Measurements from ENCODE around the gene INTS4.

INTS4 gene

DNA sequence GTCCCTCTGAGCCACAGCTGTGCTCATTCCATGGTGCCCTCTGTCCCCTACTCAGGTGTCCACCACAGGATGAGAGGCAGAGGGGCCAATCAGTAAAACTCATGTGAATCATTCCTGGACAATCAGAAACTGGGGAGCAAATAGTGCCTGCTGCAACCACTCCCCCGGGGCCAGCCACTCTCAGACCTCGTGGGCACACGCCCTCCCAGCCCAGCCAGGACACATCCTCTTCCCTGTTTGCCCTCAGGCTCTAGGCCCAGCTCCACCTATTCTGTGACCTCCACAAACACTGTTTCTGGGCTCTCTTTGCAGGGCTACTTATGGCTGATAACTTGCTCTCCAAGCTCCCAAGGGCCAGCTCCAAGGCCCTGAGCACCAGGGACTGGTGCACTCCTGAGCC is 42.6 kb upstream of the INTS4 start:
- TF ChIP-seq TAF1 (IDR thresholded peaks at IDR 0.05; ENCODE audit: borderline replicate concordance, insufficient read depth, low read length) (no peak), SIN3A (IDR thresholded peaks at IDR 0.05; ENCODE audit: borderline replicate concordance, insufficient read depth, low read length) (no peak), POLR2AphosphoS5 (IDR thresholded peaks at IDR 0.05; ENCODE audit: low read depth, low read length) (no peak), FOXP2 (optimal IDR thresholded peaks at IDR 0.05; ENCODE audit: borderline replicate concordance, extremely low read depth, extremely low read length, insufficient read depth) (no peak)
- TF ChIP-seq, protein P1, sequence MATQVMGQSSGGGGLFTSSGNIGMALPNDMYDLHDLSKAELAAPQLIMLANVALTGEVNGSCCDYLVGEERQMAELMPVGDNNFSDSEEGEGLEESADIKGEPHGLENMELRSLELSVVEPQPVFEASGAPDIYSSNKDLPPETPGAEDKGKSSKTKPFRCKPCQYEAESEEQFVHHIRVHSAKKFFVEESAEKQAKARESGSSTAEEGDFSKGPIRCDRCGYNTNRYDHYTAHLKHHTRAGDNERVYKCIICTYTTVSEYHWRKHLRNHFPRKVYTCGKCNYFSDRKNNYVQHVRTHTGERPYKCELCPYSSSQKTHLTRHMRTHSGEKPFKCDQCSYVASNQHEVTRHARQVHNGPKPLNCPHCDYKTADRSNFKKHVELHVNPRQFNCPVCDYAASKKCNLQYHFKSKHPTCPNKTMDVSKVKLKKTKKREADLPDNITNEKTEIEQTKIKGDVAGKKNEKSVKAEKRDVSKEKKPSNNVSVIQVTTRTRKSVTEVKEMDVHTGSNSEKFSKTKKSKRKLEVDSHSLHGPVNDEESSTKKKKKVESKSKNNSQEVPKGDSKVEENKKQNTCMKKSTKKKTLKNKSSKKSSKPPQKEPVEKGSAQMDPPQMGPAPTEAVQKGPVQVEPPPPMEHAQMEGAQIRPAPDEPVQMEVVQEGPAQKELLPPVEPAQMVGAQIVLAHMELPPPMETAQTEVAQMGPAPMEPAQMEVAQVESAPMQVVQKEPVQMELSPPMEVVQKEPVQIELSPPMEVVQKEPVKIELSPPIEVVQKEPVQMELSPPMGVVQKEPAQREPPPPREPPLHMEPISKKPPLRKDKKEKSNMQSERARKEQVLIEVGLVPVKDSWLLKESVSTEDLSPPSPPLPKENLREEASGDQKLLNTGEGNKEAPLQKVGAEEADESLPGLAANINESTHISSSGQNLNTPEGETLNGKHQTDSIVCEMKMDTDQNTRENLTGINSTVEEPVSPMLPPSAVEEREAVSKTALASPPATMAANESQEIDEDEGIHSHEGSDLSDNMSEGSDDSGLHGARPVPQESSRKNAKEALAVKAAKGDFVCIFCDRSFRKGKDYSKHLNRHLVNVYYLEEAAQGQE (IDR thresholded peaks at IDR 0.05; ENCODE audit: insufficient read depth in 1 of 2, low read depth in 2 of 2, low read length in 2 of 2): no peak

DNA sequence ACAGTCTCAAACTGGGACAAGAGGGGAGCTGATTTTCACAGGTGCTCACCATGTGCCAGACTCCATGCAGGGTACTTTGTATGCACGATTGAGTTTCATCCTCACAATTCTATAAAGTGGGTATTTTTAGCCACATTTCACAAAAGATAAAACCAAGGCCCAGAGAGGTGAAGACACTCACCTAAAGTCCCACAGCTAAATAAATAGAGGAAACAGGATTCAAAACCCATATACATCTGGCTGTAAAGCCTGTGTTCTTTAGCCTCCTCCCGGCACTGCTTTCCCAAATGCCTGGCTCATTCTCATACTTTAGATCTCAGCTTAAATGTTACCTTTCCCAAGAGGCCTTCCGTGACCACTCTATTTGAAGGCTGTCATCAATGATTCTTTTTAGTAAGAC is 41.8 kb upstream of the INTS4 start:
- TF ChIP-seq TAF1 (IDR thresholded peaks at IDR 0.05; ENCODE audit: borderline replicate concordance, insufficient read depth, low read length) (no peak), POLR2AphosphoS5 (IDR thresholded peaks at IDR 0.05; ENCODE audit: low read depth, low read length) (no peak), FOXP2 (optimal IDR thresholded peaks at IDR 0.05; ENCODE audit: borderline replicate concordance, extremely low read depth, extremely low read length, insufficient read depth) (no peak), SIN3A (IDR thresholded peaks at IDR 0.05; ENCODE audit: borderline replicate concordance, insufficient read depth, low read length) (no peak)
- TF ChIP-seq, protein P1 (IDR thresholded peaks at IDR 0.05; ENCODE audit: insufficient read depth in 1 of 2, low read depth in 2 of 2, low read length in 2 of 2): no peak

GRCh38 chr11:78034623-78035022 is 40.2 kb upstream of the INTS4 start:
- TF ChIP-seq, protein P1 (IDR thresholded peaks at IDR 0.05; ENCODE audit: insufficient read depth in 1 of 2, low read depth in 2 of 2, low read length in 2 of 2): no peak
- no peak for TF ChIP-seq POLR2AphosphoS5 (IDR thresholded peaks at IDR 0.05; ENCODE audit: low read depth, low read length)
- no peak for TF ChIP-seq TAF1 (IDR thresholded peaks at IDR 0.05; ENCODE audit: borderline replicate concordance, insufficient read depth, low read length)
- no peak for TF ChIP-seq SIN3A (IDR thresholded peaks at IDR 0.05; ENCODE audit: borderline replicate concordance, insufficient read depth, low read length)
- TF ChIP-seq FOXP2 (optimal IDR thresholded peaks at IDR 0.05; ENCODE audit: borderline replicate concordance, extremely low read depth, extremely low read length, insufficient read depth): no peak

- no peak for TF ChIP-seq FOXP2 (optimal IDR thresholded peaks at IDR 0.05; ENCODE audit: borderline replicate concordance, extremely low read depth, extremely low read length, insufficient read depth)
- TF ChIP-seq, protein P1 (IDR thresholded peaks at IDR 0.05; ENCODE audit: insufficient read depth in 1 of 2, low read depth in 2 of 2, low read length in 2 of 2): no peak
- no peak for TF ChIP-seq TAF1 (IDR thresholded peaks at IDR 0.05; ENCODE audit: borderline replicate concordance, insufficient read depth, low read length)
- TF ChIP-seq SIN3A (IDR thresholded peaks at IDR 0.05; ENCODE audit: borderline replicate concordance, insufficient read depth, low read length): no peak
- TF ChIP-seq POLR2AphosphoS5 (IDR thresholded peaks at IDR 0.05; ENCODE audit: low read depth, low read length): no peak
Measured at GRCh38 chr11:78033040-78033439, 38.6 kb upstream of the INTS4 start.

DNA sequence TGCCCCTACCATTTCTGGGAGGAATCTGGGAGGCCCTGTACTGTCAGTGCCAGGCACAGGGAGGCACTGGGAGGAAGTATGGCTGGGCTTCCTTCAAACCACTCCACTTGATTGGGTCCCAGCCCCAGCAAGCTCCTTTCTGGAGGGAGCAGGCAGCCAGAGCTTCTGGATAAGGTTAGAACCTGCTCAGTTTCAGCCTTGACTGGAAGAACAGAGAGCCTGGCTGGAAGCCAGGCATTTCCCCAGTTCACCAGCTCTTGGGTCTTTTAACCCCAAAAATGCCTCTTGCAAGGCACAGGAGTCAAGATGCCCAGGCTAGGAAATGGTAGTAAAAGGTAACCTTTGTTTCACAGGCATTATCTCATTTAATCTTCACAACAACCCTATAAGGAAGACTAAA is 37.6 kb upstream of the INTS4 start:
- TF ChIP-seq POLR2AphosphoS5 (IDR thresholded peaks at IDR 0.05; ENCODE audit: low read depth, low read length) (no peak), TAF1 (IDR thresholded peaks at IDR 0.05; ENCODE audit: borderline replicate concordance, insufficient read depth, low read length) (no peak), SIN3A (IDR thresholded peaks at IDR 0.05; ENCODE audit: borderline replicate concordance, insufficient read depth, low read length) (no peak), FOXP2 (optimal IDR thresholded peaks at IDR 0.05; ENCODE audit: borderline replicate concordance, extremely low read depth, extremely low read length, insufficient read depth) (no peak)
- TF ChIP-seq, protein P1 (IDR thresholded peaks at IDR 0.05; ENCODE audit: insufficient read depth in 1 of 2, low read depth in 2 of 2, low read length in 2 of 2): no peak

Measured in PFSK-1 (cell line).